ENCODE measurements around the gene CERS6.

Gene CERS6

GRCh38 chr2:168602846-168603401 is 146.9 kb downstream of the CERS6 start:
- no peak for DNase-seq (ENCODE audit: low read depth)

GRCh38 chr2:168603439-168603961 is 147.4 kb downstream of the CERS6 start:
- DNase-seq (ENCODE audit: low read depth): no peak

GRCh38 chr2:168604252-168604651 is 148.2 kb downstream of the CERS6 start:
- no peak for DNase-seq (ENCODE audit: low read depth)

GRCh38 chr2:168607992-168608391 is 151.9 kb downstream of the CERS6 start:
- no peak for DNase-seq (ENCODE audit: low read depth)

GRCh38 chr2:168608796-168609195 is 152.7 kb downstream of the CERS6 start:
- DNase-seq (ENCODE audit: low read depth): no peak

- DNase-seq (ENCODE audit: low read depth): no peak
Observed at GRCh38 chr2:168611091-168611490, 155.0 kb downstream of the CERS6 start.

- DNase-seq (ENCODE audit: low read depth): no peak
Observed at GRCh38 chr2:168611896-168612650, 156.0 kb downstream of the CERS6 start.

GRCh38 chr2:168612719-168613118 is 156.6 kb downstream of the CERS6 start:
- DNase-seq (ENCODE audit: low read depth): no peak

- no peak for DNase-seq (ENCODE audit: low read depth)
Observed at GRCh38 chr2:168613551-168613950, 157.5 kb downstream of the CERS6 start.

GRCh38 chr2:168614172-168615018 is 158.3 kb downstream of the CERS6 start:
- no peak for DNase-seq (ENCODE audit: low read depth)

GRCh38 chr2:168620554-168620953 is 164.5 kb downstream of the CERS6 start:
- no peak for DNase-seq (ENCODE audit: low read depth)

- no peak for DNase-seq (ENCODE audit: low read depth)
Observed at GRCh38 chr2:168622559-168622958, 166.5 kb downstream of the CERS6 start.

- DNase-seq (ENCODE audit: low read depth): no peak
Observed at GRCh38 chr2:168624028-168624427, 168.0 kb downstream of the CERS6 start.

GRCh38 chr2:168626096-168626495 is 170.0 kb downstream of the CERS6 start:
- no peak for DNase-seq (ENCODE audit: low read depth)

- no peak for DNase-seq (ENCODE audit: low read depth)
Observed at GRCh38 chr2:168626647-168627046, 170.6 kb downstream of the CERS6 start.

- no peak for DNase-seq (ENCODE audit: low read depth)
Observed at GRCh38 chr2:168632709-168633121, 176.6 kb downstream of the CERS6 start.

- no peak for DNase-seq (ENCODE audit: low read depth)
Observed at GRCh38 chr2:168633200-168633599, 177.1 kb downstream of the CERS6 start.

GRCh38 chr2:168633895-168634294 is 177.8 kb downstream of the CERS6 start:
- DNase-seq (ENCODE audit: low read depth): no peak

GRCh38 chr2:168635065-168635577 is 179.0 kb downstream of the CERS6 start:
- no peak for DNase-seq (ENCODE audit: low read depth)

GRCh38 chr2:168639018-168639417 is 182.9 kb downstream of the CERS6 start:
- no peak for DNase-seq (ENCODE audit: low read depth)

- no peak for DNase-seq (ENCODE audit: low read depth)
Observed at GRCh38 chr2:168639441-168639898, 183.4 kb downstream of the CERS6 start.

- DNase-seq (ENCODE audit: low read depth): no peak
Observed at GRCh38 chr2:168640039-168640438, 184.0 kb downstream of the CERS6 start.
